Uterus (tissue), 4 donors: ENCODE data around the gene HMX3. TPM values are rescaled to one million over a fixed set of nuclear protein-coding genes. Genes with fewer than 3 reads are reported as not detected.

Experiments
- DNase-seq, 2 donors: peaks; one replicate each; pipeline ENCODE4 v3.0.0-alpha.2; 2019 to 2020
- H3K27ac ChIP-seq, 2 donors: fragments of 200-600 bp; sonication (generic); 1 replicate in 1 of 2; 2 replicates in 1 of 2; pipeline ENCODE4 v1.5.1; 2016 to 2018
- H3K27me3 ChIP-seq, 2 donors: fragments of 200-600 bp; sonication (generic); one replicate each; pipeline ENCODE4 v1.5.1; 2018 to 2019; ENCODE audit warnings: control low read depth in 1 of 2
- H3K36me3 ChIP-seq, 2 donors: fragments of 200-600 bp; sonication (generic); one replicate each; pipeline ENCODE4 v1.5.1; 2019; ENCODE audit warnings: control low read depth in 1 of 2
- H3K4me1 ChIP-seq, 2 donors: fragments of 200-600 bp; sonication (generic); one replicate each; pipeline ENCODE4 v1.5.1; 2018 to 2019; ENCODE audit warnings: control low read depth in 1 of 2
- H3K4me3 ChIP-seq, 2 donors: fragments of 200-600 bp; sonication (generic); 1 replicate in 1 of 2; 2 replicates in 1 of 2; pipeline ENCODE4 v1.5.1; 2018 to 2019; ENCODE audit warnings: mild to moderate bottlenecking in 1 of 2
- H3K9me3 ChIP-seq, 2 donors: fragments of 200-600 bp; sonication (generic); one replicate each; pipeline ENCODE4 v1.5.1; 2019; ENCODE audit warnings: control low read depth in 1 of 2
- CTCF ChIP-seq, 4 experiments: fragments of 200-600 bp in 2 of 4; fragments of 450-650 bp in 2 of 4; sonication (generic) in 2 of 4; IDR thresholded peaks; one replicate each; pipeline ENCODE4 v1.5.1; 2016 to 2019; ENCODE audit warnings: antibody characterized with exemption in 4 of 4, mild to moderate bottlenecking in 2 of 4, moderate library complexity in 1 of 4
- POLR2A ChIP-seq, 2 donors: fragments of 450-650 bp; IDR thresholded peaks; one replicate each; pipeline ENCODE4 v1.6.1; 2016; ENCODE audit warnings: antibody characterized with exemption in 2 of 2, mild to moderate bottlenecking in 1 of 2, moderate library complexity in 1 of 2
- intact Hi-C: fragments of 100-400 bp; cut with DNase I; formaldehyde crosslinking; loops from one replicate; pipeline ENCODE4 v1.15.1; 2023; ENCODE audit warnings: low total_unique reads
- total RNA-seq, 4 donors: library from RNA; depleted of rRNA in 3 of 4; stranded (reverse); fragments of >200 nt in 3 of 4; gene quantifications; one replicate each; pipeline versions ENCODE4 v1.1.0 to v1.2.4, GENCODE V29; 2014 to 2023
- donor health status: DM: yes; HTN: yes; CAD: no.

The HMX3 gene
- total RNA-seq, 4 donors from 2014 or later, result not detected

- H3K9me3 ChIP-seq, result no peaks in the 10 kb centered on the region
- no peak for TF ChIP-seq POLR2A (IDR thresholded peaks at IDR 0.05)
- TF ChIP-seq CTCF (IDR thresholded peaks at IDR 0.05), result no peak
- H3K4me1 ChIP-seq, result no peaks in the 10 kb centered on the region
- DNase-seq, result no peak
- H3K27me3 ChIP-seq, result peaks cover 0 to 6% of the 10 kb centered on the region in 2 donors
- H3K4me3 ChIP-seq, result no peak overlapping the region
- H3K36me3 ChIP-seq, result no peaks in the 10 kb centered on the region
- intact Hi-C loops, result no loop called here
- no peak overlapping the region for H3K27ac ChIP-seq
These were observed 16.7 kb upstream of the HMX3 start for GRCh38 chr10:123119081-123119480.

DNA sequence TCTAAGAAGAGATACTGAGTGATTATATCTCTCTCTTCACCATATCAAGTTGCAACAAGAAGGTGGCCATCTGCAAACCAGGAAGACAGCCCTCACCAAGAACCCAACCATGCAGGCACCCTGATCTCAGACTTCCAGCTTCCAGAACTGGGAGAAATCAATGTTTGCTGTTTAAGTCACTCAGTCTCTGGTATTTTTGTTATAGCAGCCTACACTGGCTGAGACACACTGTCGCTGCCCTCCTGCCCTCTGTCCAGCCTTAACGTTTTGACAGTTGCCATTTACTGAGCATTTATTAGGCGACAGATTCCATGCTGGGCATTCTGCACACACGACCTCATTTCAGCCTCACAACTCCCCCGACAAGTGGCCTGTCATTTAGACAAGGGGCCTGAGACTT is 9.5 kb upstream of the HMX3 start:
- TF ChIP-seq POLR2A (IDR thresholded peaks at IDR 0.05) (no peak), CTCF (IDR thresholded peaks at IDR 0.05) (no peak)
- DNase-seq, result no peak
- no peaks in the 10 kb centered on the region for H3K9me3 ChIP-seq
- no peak overlapping the region for H3K4me3 ChIP-seq
- peaks cover 0 to 5% of the 10 kb centered on the region in 2 donors for H3K27me3 ChIP-seq
- no peaks in the 10 kb centered on the region for H3K36me3 ChIP-seq
- intact Hi-C loops, result no loop called here
- no peak overlapping the region for H3K27ac ChIP-seq
- no peaks in the 10 kb centered on the region for H3K4me1 ChIP-seq

DNA sequence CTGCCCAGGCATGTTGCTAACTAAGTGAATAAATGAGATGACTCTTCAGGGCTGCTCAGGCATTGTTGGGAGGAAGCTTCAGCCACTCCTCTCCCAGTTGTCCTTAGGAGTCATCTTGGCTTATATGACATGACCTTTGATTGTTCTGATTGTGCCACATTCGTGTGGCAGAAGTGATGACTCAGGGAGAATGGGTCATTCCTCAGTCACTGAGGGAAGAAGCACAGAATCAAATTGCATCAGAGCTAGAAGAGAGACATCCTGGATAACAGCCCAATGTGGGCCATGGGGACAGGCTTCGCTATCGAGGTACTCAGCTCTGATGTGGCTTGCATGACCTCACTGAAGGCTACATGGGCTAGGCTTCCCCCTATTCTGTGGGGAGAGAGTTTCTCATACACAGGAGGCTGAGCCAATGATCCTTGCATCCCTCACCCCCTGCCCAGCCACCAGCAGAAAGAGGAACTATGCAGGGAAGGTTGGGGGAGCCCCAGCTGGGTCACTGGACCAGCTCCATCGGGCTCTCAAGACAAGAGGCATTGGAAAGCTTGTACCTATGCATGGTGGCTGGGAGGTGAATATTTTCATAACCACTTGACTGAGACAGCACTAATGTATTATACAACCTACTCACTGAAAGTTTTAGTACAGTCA is 6.0 kb upstream of the HMX3 start:
- intact Hi-C loops, result loop anchor here (10.0 kb wide), 1 partner anchor 425 kb away; no protein-coding TSS in a partner anchor
- Histone ChIP-seq H3K9me3 (no peaks in the 10 kb centered on the region), H3K27ac (no peak overlapping the region), H3K4me1 (peaks cover 0 to 1% of the 10 kb centered on the region in 2 donors), H3K36me3 (no peaks in the 10 kb centered on the region), H3K27me3 (peaks cover 0 to 39% of the 10 kb centered on the region in 2 donors), H3K4me3 (no peak overlapping the region)
- DNase-seq, result no peak
- TF ChIP-seq CTCF (IDR thresholded peaks at IDR 0.05), result no peak
- TF ChIP-seq POLR2A (IDR thresholded peaks at IDR 0.05), result no peak

DNA sequence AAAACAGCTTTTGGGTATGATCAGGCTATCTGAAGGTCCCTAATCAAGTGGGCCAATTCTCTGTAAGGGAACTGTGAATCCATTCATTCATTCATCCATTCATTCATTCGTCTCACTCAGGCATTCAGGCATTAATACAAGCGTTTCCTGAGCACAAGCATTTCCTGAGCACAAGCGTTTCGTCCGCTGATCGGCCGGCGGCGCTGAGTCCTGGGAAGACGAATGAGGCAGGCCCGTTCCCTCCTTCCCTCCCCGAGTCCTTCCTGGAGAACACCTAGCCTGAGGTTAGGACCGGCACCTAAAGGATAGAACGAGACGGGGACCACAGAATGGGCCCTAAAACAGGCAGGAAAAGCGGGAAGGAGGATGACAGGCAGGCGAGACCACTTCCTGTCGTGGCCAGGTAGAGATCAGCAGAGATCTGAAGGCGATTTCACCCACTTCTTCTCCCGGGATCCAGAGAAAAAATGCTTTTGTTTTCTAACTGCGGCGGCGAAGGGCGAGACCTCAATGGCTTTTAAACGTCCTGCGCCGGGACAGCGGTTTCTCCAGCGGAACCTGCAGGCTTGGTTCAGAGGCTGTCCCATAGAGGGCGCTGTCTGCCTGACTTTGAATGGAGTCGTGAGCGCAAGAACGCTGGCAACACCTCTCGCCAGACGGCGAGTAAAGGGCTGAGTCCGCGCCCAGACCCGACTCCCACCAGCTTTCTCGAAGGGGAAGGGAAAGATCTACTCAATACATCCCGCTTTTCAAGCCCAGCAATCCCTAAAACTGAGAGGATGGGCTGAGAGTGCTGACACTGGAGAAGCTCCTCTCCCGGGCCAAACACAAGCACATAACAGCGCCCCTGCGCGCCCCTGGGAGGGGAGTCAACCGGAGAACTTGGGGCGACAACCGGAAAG is 2.9 kb upstream of the HMX3 start:
- intact Hi-C loops, result loop anchor here (10.0 kb wide), 1 partner anchor 422 kb away; no protein-coding TSS in a partner anchor
- H3K27ac ChIP-seq, result no peak overlapping the region
- H3K4me1 ChIP-seq, result peaks cover 0 to 29% of the 10 kb centered on the region in 2 donors
- DNase-seq, result peak; percentile 74
- no peaks in the 10 kb centered on the region for H3K36me3 ChIP-seq
- TF ChIP-seq POLR2A (IDR thresholded peaks at IDR 0.05) (no peak), CTCF (IDR thresholded peaks at IDR 0.05) (peak; percentile 67 to 84 (median 78))
- H3K9me3 ChIP-seq, result no peaks in the 10 kb centered on the region
- H3K27me3 ChIP-seq, result peaks cover 4 to 60% of the 10 kb centered on the region in 2 donors
- H3K4me3 ChIP-seq, result no peak overlapping the region
